Measurements from ENCODE around the gene CRTAC1.

DNA sequence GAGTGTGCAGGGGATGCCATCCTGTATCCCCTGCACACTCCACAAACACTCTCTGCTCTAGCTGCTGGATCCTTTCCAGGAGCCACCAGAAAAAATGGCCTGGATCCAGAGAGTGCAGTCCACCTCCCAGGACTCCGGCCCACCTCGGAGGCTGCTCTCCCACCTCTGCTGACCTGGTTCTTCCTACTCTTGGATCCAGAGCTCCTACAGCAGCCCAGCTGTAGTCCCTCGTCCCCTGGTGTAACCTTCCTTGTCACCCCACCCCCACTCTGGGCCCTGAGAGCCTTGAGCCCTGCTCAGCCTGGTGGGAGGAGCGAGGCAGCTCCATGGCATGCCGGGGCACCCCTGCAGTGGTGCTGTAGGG, 126.4 kb downstream of the CRTAC1 start:
- TF ChIP-seq, protein P1, sequence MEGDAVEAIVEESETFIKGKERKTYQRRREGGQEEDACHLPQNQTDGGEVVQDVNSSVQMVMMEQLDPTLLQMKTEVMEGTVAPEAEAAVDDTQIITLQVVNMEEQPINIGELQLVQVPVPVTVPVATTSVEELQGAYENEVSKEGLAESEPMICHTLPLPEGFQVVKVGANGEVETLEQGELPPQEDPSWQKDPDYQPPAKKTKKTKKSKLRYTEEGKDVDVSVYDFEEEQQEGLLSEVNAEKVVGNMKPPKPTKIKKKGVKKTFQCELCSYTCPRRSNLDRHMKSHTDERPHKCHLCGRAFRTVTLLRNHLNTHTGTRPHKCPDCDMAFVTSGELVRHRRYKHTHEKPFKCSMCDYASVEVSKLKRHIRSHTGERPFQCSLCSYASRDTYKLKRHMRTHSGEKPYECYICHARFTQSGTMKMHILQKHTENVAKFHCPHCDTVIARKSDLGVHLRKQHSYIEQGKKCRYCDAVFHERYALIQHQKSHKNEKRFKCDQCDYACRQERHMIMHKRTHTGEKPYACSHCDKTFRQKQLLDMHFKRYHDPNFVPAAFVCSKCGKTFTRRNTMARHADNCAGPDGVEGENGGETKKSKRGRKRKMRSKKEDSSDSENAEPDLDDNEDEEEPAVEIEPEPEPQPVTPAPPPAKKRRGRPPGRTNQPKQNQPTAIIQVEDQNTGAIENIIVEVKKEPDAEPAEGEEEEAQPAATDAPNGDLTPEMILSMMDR (IDR thresholded peaks at IDR 0.05) = no peak
- TF ChIP-seq EP300 (IDR thresholded peaks at IDR 0.05) (no peak), POLR2A (IDR thresholded peaks at IDR 0.05; ENCODE audit: low read depth) (no peak), POLR2AphosphoS5 (IDR thresholded peaks at IDR 0.05) (no peak)
